HG02884 (cell line): ENCODE measurements around the gene CRY2.

Source experiments
- ATAC-seq: cut with Tn5 transposase; IDR thresholded peaks from one replicate; pipeline ENCODE4 v1.9.1; 2021; ENCODE audit warnings: mild to moderate bottlenecking, moderate library complexity; ENCODE audit not compliant: unreplicated experiment

CRY2 gene

DNA sequence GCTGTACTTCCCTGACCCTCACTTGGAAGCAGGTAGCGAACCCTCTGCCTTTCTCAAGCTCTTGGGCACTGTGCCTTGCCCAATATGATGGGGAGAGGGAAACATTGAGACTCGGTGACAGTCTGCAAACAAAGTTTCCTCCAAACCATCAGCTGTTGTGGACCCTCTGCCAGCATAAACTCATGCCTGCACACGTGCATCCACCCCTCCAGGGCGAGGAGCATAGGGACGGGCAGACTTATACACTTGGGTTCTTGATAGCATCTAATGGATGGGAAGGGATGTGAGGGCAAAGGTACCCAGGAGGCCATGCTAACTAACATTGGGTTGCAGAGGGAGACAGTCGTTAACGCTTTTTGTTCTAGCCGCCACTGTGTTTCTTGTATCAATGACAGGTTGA is 29.9 kb downstream of the CRY2 start:
- ATAC-seq = no peak

DNA sequence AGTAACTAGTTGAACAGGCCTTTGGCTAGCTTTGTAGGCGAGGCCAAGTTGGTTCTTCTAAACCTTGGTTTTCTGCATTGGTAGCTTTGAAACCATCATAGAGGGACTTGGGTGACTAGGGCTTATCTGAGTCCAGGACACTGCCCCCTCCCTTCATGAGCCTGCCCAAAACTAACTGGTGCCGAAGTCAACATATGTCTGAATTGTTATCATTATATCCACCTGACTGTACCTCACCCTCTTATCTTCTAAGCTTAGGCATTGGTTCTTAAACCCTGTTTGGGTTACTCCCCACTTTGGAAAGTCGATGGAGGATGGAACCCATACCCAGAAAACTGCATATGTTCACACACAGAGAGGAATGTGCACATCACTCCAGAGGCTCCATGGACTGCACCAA is 30.6 kb downstream of the CRY2 start:
- no peak for ATAC-seq

GRCh38 chr11:45879803-45880686 is 32.8 kb downstream of the CRY2 start:
- no peak for ATAC-seq

DNA sequence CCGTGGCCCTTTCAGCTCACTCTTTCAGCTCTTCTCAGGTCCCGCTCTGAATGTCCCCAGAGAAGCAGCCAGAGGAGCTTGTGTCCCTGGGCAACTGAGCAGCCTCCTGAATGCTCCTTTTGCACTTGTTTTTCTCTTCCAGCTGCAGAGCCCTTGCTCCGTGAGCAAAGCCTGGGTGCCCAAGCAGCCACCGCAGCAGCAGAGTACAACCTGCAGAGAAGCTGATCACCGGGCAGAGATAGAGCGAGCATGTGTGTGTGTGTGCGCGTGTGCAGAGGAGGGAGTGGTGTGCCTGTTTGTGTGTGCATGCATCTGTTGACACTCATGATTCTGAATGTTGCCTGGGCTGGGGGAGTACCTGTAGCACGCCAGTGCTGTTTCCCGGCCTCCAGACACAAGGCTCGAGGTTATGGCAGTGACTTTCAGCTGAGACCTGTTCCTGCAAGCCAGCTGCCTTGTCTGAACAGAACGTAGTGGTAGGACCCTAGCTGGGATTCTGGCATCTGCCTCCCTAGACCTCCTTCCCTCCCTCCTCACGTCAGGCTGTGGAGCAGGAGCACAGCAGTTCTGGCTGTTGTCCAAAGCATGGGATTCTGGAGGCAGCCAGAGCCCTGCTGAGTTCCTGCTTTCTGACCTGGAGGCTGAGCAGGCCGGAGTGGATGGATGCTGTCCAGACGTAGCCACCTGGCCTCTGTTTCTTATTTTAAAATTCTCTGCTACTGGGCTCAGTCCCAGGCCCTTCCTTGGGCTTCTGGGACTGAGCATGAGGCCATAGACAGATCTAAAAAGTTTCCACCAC is 33.7 kb downstream of the CRY2 start:
- ATAC-seq = no peak

DNA sequence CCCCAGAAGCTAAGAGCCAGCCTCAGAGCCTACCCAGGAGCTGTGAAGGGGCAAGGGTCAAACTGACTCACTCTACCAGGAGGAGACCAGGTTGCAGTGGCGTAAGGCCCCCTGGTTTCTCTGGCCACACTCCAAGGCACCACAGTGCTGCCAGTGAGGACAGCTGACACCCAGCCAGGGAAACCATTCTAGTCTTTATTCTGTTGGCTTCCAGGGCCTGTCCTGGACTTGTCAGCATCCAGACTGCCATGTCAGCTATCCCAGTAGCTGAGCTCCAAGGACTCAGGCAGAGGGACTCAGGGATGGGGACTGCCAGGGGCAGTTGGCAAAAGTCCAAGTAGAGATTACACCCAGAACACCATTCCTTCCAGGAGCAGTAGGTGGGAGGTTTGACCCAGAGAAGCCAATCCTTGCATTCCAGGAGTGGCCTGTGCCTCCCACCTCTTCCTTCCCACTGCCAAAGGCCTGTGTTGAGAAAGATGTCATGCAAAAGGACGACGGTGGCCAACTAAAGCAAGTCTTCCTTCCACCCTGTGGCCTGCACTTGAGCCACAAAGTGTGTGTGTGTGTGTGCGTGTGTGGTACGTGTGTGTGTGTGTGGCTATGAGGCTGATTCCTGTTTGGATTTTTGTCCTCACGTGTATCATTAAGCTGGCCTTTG is 34.6 kb downstream of the CRY2 start:
- no peak for ATAC-seq

DNA sequence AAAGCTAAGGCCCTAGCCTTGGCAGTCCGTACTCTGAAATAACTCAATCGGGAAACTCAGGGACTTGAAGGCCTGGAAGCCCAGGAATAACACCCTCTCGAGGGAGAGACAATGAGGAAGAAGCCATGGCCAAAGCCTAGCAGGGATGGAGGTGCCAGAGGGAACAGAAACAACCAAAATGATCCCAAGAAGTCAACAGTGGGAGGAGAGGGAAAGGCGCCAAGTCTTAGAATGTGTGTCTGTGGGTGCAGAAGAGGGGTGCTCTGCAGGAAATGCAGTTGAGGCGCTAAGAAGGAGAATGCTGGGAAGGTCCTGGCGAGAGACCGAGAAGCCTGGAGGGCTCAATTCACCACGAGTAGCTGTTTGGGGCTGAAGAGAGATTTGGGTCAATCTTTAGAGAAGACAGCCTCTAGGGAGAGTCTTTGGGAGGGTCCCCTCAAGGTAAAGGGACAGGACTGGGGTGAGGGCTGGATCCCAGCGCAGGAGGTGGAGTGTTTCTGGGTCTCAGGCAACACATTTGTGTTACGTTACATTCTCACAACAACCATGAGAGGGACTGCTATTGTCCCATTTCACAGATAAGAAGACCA is 37.4 kb downstream of the CRY2 start:
- ATAC-seq = no peak

- ATAC-seq = peak; percentile 62
Measured at GRCh38 chr11:45885274-45885920, 38.1 kb downstream of the CRY2 start, which contains the start of gene MAPK8IP1. Gene MAPK8IP1 (plus strand): TSS chr11:45885651. CDS start chr11:45885821, 170 bp downstream.

- no peak for ATAC-seq
Measured at GRCh38 chr11:45885921-45886721, 38.8 kb downstream of the CRY2 start.

- no peak for ATAC-seq
Measured at GRCh38 chr11:45886816-45887520, 39.7 kb downstream of the CRY2 start.

- ATAC-seq = no peak
Measured at GRCh38 chr11:45887587-45887986, 40.3 kb downstream of the CRY2 start.

DNA sequence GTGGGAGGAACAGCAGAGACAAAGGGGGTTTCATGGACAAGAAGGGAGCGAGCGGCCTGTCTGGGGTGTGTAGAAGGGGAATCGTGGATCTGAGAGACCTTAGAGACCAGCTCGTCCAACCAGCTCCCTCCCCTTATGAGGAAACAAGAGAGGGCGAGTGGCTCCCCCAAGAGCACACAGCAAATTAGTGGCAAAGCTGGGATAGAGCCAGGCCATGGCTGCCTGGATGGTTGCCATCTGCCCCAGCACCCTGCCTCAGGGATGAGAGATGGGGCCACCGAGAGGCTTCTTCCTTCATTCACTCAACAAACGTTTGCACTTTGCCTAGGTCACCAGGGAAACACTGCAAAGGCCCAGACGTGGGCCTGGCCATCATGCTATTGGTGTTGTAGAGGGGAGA is 42.3 kb downstream of the CRY2 start:
- no peak for ATAC-seq

GRCh38 chr11:45889966-45890365 is 42.7 kb downstream of the CRY2 start:
- ATAC-seq = no peak

DNA sequence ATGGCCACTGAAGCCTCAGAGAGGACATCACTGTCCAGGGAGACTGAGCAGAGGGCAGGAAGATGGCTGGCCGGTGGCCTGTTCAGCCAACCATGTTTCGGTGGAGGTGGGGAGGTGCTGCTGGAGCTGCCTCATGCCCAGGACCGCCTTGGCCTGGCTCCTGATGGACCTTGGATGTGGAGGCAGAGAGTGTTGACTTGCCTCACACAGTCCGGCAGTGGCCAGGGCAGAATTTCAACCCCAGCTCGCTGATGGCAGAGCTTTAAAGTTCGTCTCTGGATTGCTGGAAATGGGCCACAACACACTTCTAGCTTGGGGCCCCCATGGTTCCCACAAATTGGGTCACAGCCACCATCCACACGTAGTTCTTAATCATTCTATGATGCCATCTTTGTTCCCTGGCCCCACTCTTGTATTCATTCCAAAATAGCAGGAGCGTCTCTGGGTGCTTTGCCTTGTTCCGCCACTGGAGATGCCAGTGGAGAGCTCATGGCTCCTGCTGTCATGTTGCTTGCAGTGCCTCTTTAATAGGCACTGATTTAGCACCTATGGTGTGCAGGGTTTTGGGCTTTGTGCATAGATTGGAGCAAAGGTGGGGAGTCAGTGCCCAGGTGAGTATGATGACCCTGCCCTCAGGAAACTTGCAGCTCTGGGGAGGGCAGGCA is 43.7 kb downstream of the CRY2 start:
- ATAC-seq = no peak

DNA sequence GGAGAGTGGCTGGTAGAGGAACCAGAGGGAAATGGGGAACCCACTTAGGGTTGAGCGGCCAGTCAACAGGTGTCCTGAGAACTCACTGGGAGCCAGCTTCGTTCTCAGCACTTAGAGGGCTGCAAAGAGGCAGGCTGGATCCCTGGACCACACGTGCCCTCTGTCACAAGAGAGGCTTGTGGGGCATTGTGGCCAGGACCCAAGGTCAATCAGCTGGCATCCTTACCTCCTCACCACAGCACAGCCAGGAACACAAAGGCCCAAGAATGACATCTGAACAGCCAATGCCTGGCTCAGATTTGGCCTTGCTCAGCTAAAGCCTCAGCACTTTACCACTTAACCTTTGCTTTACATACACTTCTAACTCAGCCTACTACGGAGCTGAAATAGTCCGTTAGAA is 45.6 kb downstream of the CRY2 start:
- ATAC-seq = no peak

GRCh38 chr11:45894555-45895247 is 47.4 kb downstream of the CRY2 start:
- ATAC-seq = no peak

DNA sequence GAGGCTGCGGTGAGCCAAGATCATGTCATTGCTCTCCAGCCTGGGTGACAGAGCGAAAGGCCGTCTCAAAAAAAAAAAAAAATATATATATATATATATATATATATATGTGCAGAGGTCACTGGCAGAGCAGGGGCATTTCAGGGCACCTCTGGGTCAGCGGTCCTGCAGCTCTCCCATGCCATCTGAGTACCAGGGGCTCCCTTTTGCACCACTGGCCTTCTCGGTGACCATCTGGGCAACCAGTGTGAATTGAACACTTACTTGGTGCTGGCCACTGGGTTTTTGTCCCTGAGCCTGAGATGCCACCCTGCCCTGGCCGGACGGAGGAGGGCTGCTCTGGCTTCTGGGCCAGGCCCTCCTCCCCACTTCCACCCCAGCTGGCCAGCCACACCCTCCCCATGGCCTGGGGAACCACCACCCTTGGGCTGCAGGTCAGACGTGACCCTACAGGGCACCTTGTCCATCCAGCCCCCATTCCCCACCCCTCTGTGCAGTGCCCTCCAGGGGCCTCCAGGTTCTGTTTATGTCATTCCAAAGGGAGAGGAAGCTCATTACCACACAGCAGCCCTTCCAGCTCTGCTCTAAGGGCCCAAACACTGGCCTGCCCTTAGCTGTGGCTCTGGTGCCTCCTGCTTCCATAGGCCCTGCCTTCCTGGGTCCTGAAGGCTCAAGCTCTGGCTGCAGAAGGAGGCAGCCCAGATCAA is 48.4 kb downstream of the CRY2 start:
- no peak for ATAC-seq

DNA sequence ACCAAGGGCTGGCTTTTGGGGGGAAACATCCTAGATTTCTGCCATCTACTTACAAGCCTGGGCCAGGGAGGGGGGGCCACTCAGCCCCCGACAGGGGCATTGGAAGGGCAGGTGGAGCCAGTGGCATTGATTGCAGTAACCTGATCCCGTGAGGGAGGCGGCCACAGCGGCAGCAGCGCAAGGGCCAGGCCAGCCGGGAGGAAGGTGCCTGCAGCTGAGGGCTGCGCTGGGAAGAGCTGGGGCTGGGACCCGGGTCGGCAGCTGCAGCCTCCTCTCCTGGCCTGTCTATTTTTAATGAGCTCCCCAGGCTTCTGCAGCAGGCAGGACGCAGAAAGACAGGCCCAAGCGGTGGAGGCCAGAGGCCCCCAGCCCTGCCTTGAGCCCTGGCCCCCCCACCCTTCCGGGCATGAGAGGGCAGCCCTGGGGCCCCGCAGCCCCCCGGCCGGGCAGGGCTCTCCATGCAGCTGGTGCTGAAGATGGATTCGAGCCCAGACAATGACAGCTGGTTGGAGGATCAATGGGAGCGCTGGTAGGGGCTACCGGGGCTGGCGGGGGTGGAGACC is 49.2 kb downstream of the CRY2 start:
- no peak for ATAC-seq
